BJ (cell line): ENCODE measurements around the gene GARIN5B. TPM values are rescaled to one million over a fixed set of nuclear protein-coding genes. Genes with fewer than 3 reads are reported as not detected.

Experiments
- CTCF ChIA-PET: fragments of 350-600 bp; formaldehyde crosslinking; extraction: SDS; loops from one replicate; lab custom pipeline; 2021; ENCODE audit warnings: antibody characterized with exemption, inconsistent platforms; lab: Yijun Ruan, JAX
- POLR2A ChIA-PET: fragments of 300-600 bp; sonication (Branson Sonifier 250); formaldehyde crosslinking; extraction: SDS; loops from one replicate; lab custom pipeline; 2021; ENCODE audit warnings: antibody characterized with exemption; lab: Charles Lee
- DNase-seq: peaks from one replicate; pipeline ENCODE4 v3.0.0-alpha.2; 2011; ENCODE audit warnings: low read depth
- H3K27me3 ChIP-seq: 2 replicates; pipeline ENCODE4 v1.6.0; 2011; ENCODE audit warnings: low read length; ENCODE audit not compliant: control insufficient read depth, insufficient read depth
- H3K36me3 ChIP-seq: 2 replicates; pipeline ENCODE4 v1.5.1; 2011; ENCODE audit warnings: low read length; ENCODE audit not compliant: control insufficient read depth, insufficient read depth
- H3K4me3 ChIP-seq: 2 replicates; pipeline ENCODE4 v1.5.1; 2011; ENCODE audit warnings: low read depth, mild to moderate bottlenecking, control low read depth, low read length
- polyA plus RNA-seq: library from polyadenylated mRNA; depleted of rRNA; stranded (reverse); fragments of >200 nt; gene quantifications from 2 replicates; pipeline ENCODE4 v1.2.3, GENCODE V29; 2011
- TF ChIP-seq, protein P1 (sequence below): IDR thresholded peaks from 2 replicates; pipeline ENCODE4 v1.5.1; 2011; ENCODE audit warnings: low read depth, mild to moderate bottlenecking, control low read depth, inconsistent platforms, low read length, moderate library complexity; ENCODE audit not compliant: insufficient read depth

GARIN5B gene
- polyA plus RNA-seq, 1 experiment, result 0.02 TPM

DNA sequence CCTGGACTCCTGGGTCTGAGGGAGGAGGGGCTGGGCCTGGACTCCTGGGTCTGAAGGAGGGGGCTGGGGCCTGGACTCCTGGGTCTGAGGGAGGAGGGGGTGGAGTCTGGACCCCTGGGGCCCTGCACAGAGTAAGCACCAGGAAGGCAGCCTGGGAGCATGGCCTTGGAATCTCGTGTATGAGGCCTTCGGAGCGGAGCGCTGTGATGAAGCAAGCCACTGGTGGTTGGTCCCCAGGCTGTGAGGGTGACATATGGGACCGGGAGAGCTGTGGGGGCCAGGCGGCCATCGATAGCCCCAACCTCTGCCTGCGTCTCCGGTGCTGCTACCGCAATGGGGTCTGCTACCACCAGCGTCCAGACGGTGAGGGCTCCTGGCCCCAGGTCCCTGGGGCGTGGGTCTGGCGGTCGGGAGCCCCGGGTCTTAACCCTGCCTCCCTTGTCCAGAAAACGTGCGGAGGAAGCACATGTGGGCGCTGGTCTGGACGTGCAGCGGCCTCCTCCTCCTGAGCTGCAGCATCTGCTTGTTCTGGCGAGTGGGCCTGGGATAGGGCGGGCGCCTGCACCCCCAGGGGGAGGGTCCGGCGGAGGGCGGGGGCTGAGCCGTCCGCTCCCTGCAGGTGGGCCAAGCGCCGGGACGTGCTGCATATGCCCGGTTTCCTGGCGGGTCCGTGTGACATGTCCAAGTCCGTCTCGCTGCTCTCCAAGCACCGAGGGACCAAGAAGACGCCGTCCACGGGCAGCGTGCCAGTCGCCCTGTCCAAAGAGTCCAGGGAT, 14.5 kb upstream of the GARIN5B start:
- TF ChIP-seq, protein P1, sequence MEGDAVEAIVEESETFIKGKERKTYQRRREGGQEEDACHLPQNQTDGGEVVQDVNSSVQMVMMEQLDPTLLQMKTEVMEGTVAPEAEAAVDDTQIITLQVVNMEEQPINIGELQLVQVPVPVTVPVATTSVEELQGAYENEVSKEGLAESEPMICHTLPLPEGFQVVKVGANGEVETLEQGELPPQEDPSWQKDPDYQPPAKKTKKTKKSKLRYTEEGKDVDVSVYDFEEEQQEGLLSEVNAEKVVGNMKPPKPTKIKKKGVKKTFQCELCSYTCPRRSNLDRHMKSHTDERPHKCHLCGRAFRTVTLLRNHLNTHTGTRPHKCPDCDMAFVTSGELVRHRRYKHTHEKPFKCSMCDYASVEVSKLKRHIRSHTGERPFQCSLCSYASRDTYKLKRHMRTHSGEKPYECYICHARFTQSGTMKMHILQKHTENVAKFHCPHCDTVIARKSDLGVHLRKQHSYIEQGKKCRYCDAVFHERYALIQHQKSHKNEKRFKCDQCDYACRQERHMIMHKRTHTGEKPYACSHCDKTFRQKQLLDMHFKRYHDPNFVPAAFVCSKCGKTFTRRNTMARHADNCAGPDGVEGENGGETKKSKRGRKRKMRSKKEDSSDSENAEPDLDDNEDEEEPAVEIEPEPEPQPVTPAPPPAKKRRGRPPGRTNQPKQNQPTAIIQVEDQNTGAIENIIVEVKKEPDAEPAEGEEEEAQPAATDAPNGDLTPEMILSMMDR, result no peak
- H3K27me3 ChIP-seq, result no peaks in the 10 kb centered on the region
- H3K4me3 ChIP-seq, result no peak overlapping the region
- ChIA-PET POLR2A (no interaction called here), CTCF (interaction anchor here (1.2 kb wide), 1 partner anchor 76 kb away, joined by 3 read pairs; no protein-coding TSS in a partner anchor)
- no peaks in the 10 kb centered on the region; the same call in 1 of the 2 replicates for H3K36me3 ChIP-seq
- no peak for DNase-seq

DNA sequence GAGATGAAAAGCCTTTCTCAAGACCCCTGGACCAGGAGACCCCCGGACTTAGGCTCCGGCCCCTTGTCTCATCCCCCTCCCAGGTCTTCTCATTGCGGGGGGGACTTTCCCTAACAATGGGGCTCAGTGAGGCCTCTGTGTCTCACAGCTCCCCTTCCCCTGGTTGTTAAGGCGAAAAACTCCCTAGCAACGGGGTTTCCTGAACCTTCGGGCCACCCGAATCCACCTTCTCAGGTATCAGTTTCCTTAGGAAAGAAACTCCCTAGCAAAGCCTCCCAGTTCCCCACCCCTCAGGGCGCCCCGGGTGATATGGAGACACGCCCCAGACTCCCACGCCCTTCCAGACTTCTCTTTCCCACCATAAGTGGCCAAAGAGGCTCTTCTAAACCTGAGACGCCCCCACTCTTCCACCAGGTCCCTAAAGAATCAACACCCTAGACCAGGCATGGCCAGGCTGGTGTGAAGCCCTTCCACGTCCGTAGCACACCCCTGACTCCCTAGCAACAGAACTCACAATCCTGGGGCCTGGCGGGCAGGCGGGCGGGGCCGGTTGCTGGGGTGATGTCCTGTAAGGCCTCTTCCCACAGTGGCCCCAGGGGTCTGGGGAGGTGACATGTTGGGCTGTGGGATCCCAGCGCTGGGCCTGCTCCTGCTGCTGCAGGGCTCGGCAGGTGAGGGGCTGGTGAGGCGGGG, 13.3 kb upstream of the GARIN5B start, which contains the start of gene TMEM190:
TSS of gene TMEM190 (plus strand) at position 586 of the 693 bp plus-strand sequence. CDS start at position 614, 28 bp downstream.
- Histone ChIP-seq H3K27me3 (no peaks in the 10 kb centered on the region), H3K4me3 (no peak within 1 kb of the TSS), H3K36me3 (no peaks in the 10 kb centered on the region; the same call in 1 of the 2 replicates)
- TF ChIP-seq, protein P1, result no peak
- ChIA-PET CTCF (interaction anchor here (1.2 to 2.7 kb wide), 2 partner anchors 8 to 75 kb away, joined by 3 to 8 read pairs; partner anchors contain the start of gene TMEM238), POLR2A (no interaction called here)
- DNase-seq, result no peak

DNA sequence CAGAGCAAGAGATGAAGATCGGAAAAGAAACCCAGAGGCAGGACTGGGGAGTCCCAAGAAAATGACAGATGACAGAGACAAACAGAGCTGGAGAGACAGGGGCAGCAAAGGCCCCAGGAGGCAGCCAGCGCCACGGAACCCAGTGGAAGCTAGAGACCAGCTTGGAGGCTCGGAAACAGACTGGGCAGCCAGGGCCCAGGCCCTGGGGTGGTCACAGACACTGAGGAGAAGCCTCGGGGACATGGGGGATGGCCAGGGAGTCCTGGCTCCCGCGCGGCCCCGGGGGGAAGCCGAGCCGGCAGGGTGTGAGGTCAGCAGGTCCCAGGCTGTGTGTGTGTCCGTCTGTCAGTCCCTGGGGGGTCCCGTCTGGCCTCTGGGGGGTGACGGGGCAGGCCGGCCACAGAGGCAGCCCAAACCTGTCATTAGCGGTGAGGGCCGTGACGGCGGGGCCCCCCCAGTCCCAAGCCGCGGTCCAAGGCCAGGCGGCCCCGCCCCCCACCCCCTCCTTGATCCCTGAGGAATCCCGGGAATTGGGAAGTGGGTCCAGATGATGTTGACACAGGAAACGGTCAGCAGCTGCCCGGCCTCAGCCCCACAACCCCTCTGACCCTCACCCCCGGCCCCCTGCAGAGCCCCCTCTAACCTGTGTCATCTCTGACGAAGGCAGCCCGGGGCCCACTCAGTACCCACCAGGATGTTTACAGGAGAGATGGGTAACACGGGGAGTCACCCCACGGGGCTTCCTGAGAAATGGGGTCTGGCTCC, 11.1 kb upstream of the GARIN5B start:
- no peaks in the 10 kb centered on the region for H3K27me3 ChIP-seq
- CTCF ChIA-PET, result interaction anchor here (2.7 kb wide), 1 partner anchor 10 kb away, joined by 8 read pairs; the partner anchor contains the start of gene TMEM238
- TF ChIP-seq, protein P1, result no peak
- POLR2A ChIA-PET, result interaction anchor here (0.6 kb wide), 1 partner anchor 94 kb away, joined by 3 read pairs; the partner anchor contains the start of gene HSPBP1
- no peak for DNase-seq
- no peak overlapping the region for H3K4me3 ChIP-seq
- H3K36me3 ChIP-seq, result no peaks in the 10 kb centered on the region; the same call in 1 of the 2 replicates

GRCh38 chr19:55373306-55373992, 10.4 kb upstream of the GARIN5B start:
- POLR2A ChIA-PET, result interaction anchor here (0.6 kb wide), 2 partner anchors 41 to 93 kb away, joined by 3 to 4 read pairs; partner anchors contain the start of gene HSPBP1
- TF ChIP-seq, protein P1, result no peak

More at GRCh38 chr19:55373306-55373992, 10.4 kb upstream of the GARIN5B start:
- CTCF ChIA-PET, result interaction anchor here (1.1 to 2.7 kb wide), 3 partner anchors 11 to 34 kb away, joined by 3 to 8 read pairs (median 3); partner anchors contain the start of genes KMT5C and TMEM238
- H3K36me3 ChIP-seq, result no peaks in the 10 kb centered on the region; the same call in 1 of the 2 replicates
- no peak overlapping the region for H3K4me3 ChIP-seq
- H3K27me3 ChIP-seq, result no peaks in the 10 kb centered on the region
- DNase-seq, result no peak
